ENCODE measurements around the gene INPP5D.

GRCh38 chr2:233044974-233045605 lies 15.1 kb upstream of the INPP5D start:
- TF ChIP-seq CTCF (conservative IDR thresholded peaks at IDR 0.05) (no peak), EZH2 (IDR thresholded peaks at IDR 0.05; ENCODE audit: low read depth) (no peak)

All from PC-9 (cell line).